ENCODE measurements around the gene OR8H3. TPM values are rescaled to one million over a fixed set of nuclear protein-coding genes. Genes with fewer than 3 reads are reported as not detected.
"Not testable (repeated sequence)": the region's sequence is repeated elsewhere in the genome, so short reads cannot be mapped to it uniquely, and the experiment has no call there.

OR8H3 gene
- not detected for polyA plus RNA-seq (ENCODE audit: insufficient read length in 10 of 10)
- long read RNA-seq, donor 1 = 0 reads
- long read RNA-seq, donor 2 = 0 reads
- long read RNA-seq, donor 3, partial matches to known transcripts = 0 of 1 reads
- long read RNA-seq, donor 3, other reads (novel, unspliced or antisense) = 0 of 1 reads
- long read RNA-seq, donor 4 = 0 reads
- long read RNA-seq, donor 5 = 0 reads
- long read RNA-seq, donor 6 = 0 reads
- long read RNA-seq, donor 7 = 0 reads
- long read RNA-seq, donor 8 = 0 reads
- long read RNA-seq, donor 9 = 0 reads

- DNase-seq = no peak
Measured at GRCh38 chr11:56122073-56122472, at the start of gene OR8H3. Gene OR8H3 (plus strand): TSS chr11:56122373. CDS start chr11:56122373, 0 bp downstream.

DNA sequence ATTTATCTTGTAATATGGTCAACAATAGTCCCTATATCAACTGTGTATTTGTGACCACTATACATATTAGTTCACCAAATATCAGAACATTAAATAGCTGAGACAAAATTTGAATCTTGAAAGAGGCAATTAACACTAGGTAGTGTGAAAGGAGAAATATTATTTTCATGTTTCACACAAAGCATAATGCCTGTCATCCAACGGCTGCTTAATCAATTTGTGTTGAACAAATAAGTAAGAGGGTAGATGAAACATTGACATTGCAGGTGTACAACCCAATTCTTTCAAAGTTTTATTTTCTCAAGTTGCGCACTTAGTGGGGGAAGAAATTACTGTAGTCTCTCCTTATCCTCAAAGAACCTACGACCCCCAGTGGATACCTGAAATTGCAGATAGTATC lies 32.5 kb upstream of the OR8H3 start:
- DNase-seq = no peak

GRCh38 chr11:56093008-56093407 lies 29.2 kb upstream of the OR8H3 start, which contains the start of gene OR8I2:
Gene OR8I2 (plus strand): TSS chr11:56093308. CDS start chr11:56093308, 0 bp downstream.
- DNase-seq = no peak

GRCh38 chr11:56103210-56103737 lies 18.9 kb upstream of the OR8H3 start, which contains the start of gene OR8H2:
Gene OR8H2 (plus strand): TSS chr11:56103687. CDS start chr11:56105043, 1,356 bp downstream.
- DNase-seq = no peak

DNA sequence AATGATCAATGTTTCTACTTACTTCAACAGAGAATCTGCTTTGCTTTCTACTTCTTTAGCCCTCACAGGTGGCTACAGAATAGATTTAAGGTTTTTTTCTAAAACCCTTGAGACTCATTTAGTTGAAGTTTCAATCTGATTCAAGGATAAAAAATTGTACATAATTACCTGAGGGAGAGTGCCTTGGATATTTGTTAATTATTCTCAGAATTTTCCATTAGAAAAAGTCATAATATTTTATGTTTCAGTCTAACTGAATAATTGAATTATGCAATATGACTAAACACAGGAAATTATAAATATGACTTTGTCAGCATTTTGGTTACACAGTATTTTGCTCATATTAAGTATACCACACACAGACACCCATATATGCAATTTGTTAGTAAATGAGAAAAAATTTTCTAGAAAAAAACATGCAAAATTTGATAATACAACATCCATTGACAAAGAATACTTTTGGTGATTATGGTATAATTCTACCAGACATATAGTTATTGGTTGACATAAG lies 18.0 kb downstream of the OR8H3 start, which contains the start of gene OR8J3:
Gene OR8J3 (minus strand): TSS at position 51 of the 511 bp plus-strand sequence. CDS start 2,483 bp downstream, outside the sequence.
- no peak for DNase-seq

- not testable (repeated sequence) for DNase-seq
Measured at GRCh38 chr11:56143681-56144080, 21.5 kb downstream of the OR8H3 start.

DNA sequence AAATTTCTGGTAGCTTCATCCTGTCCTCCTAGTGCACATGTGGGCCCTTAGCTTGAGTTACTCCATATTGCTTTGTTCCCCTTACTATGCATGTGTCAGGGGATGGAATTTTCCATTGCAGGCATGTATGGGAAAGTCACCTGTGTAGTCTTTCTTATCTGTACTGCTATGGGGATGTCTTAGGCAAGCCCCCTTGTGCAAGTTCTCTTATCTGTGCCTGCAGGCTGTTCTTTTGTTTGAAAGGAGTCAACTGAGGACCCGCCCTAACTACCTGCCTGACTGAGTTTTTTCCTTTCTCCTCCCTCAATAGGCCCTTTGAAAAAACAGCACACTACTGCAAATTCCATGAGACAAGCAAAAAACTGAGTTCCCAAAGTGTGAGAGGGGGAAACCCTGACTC lies 29.2 kb downstream of the OR8H3 start:
- no peak for DNase-seq

- no peak for DNase-seq
Measured at GRCh38 chr11:56152333-56152732, 30.2 kb downstream of the OR8H3 start.

DNA sequence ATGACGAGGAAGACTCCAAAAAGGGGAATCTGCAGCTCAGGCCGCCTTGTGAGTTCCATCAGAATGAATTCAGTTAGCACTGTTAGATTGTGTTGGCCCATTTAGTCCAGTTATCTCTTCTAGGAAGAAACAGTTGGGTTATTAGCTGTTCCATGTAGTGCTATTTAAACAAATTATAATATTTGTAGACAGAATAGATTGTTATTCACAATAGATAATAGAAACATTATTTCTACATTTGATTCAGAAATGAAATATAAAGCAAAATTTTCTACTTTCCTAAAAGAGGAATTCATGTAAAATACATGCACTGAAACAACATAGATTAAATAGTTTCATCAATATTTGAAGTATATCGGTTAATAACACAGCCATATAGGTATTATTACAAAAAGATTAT lies 38.0 kb downstream of the OR8H3 start, which contains the start of gene OR8K5:
Gene OR8K5 (minus strand): TSS at position 101 of the 400 bp plus-strand sequence. CDS start 0 bp downstream, at position 101.
- no peak for DNase-seq

GRCh38 chr11:56163804-56164203 lies 41.6 kb downstream of the OR8H3 start:
- DNase-seq = no peak

GRCh38 chr11:56172256-56172830 lies 50.2 kb downstream of the OR8H3 start:
- DNase-seq = no peak

Other genes starting within 250 kb of the OR8H3 start
- gene TRIM51, start 239.1 kb upstream of the OR8H3 start, polyA plus RNA-seq (ENCODE audit: insufficient read length in 10 of 10) = not detected
- not detected for gene OR5W2, start 207.8 kb upstream of the OR8H3 start, polyA plus RNA-seq (ENCODE audit: insufficient read length in 10 of 10)
- not detected for gene OR5I1, start 186.0 kb upstream of the OR8H3 start, polyA plus RNA-seq (ENCODE audit: insufficient read length in 10 of 10)
- not detected for gene OR10AG1, start 152.4 kb upstream of the OR8H3 start, polyA plus RNA-seq (ENCODE audit: insufficient read length in 10 of 10)
- not detected for gene OR5F1, start 127.7 kb upstream of the OR8H3 start, polyA plus RNA-seq (ENCODE audit: insufficient read length in 10 of 10)
- gene OR5AS1, start 94.7 kb upstream of the OR8H3 start, polyA plus RNA-seq (ENCODE audit: insufficient read length in 10 of 10) = under 1 TPM in 5 of 10 donors, not detected in 5; 0.03 to 0.05 (median 0.03) TPM
- gene OR8I2, start 29.1 kb upstream of the OR8H3 start, polyA plus RNA-seq (ENCODE audit: insufficient read length in 10 of 10) = not detected
- gene OR8H2, start 18.7 kb upstream of the OR8H3 start, polyA plus RNA-seq (ENCODE audit: insufficient read length in 10 of 10) = under 1 TPM in 3 of 10 donors, not detected in 7; 0.05 to 0.07 (median 0.05) TPM
- not detected for gene OR8J3, start 17.8 kb downstream of the OR8H3 start, polyA plus RNA-seq (ENCODE audit: insufficient read length in 10 of 10)
- not detected for gene OR8K5, start 37.9 kb downstream of the OR8H3 start, polyA plus RNA-seq (ENCODE audit: insufficient read length in 10 of 10)
- not detected for gene OR5J2, start 54.2 kb downstream of the OR8H3 start, polyA plus RNA-seq (ENCODE audit: insufficient read length in 10 of 10)
- gene OR5T2, start 111.9 kb downstream of the OR8H3 start, polyA plus RNA-seq (ENCODE audit: insufficient read length in 10 of 10) = not detected
- gene OR5T3, start 129.9 kb downstream of the OR8H3 start, polyA plus RNA-seq (ENCODE audit: insufficient read length in 10 of 10) = not detected
- gene OR5T1, start 151.8 kb downstream of the OR8H3 start, polyA plus RNA-seq (ENCODE audit: insufficient read length in 10 of 10) = not detected
- not detected for gene OR8H1, start 169.9 kb downstream of the OR8H3 start, polyA plus RNA-seq (ENCODE audit: insufficient read length in 10 of 10)
- not detected for gene OR8K3, start 192.8 kb downstream of the OR8H3 start, polyA plus RNA-seq (ENCODE audit: insufficient read length in 10 of 10)
- gene OR8K1, start 223.7 kb downstream of the OR8H3 start, polyA plus RNA-seq (ENCODE audit: insufficient read length in 10 of 10) = not detected
- gene OR8J1, start 231.9 kb downstream of the OR8H3 start, polyA plus RNA-seq (ENCODE audit: insufficient read length in 10 of 10) = not detected

Data from muscle of back (tissue), 13 donors.